Left ventricle myocardium inferior (tissue), 1 donor: ENCODE data around the gene SPTAN1. TPM values are rescaled to one million over a fixed set of nuclear protein-coding genes. Genes with fewer than 3 reads are reported as not detected.

Experiments used
- DNase-seq: peaks from one replicate; pipeline ENCODE4 v3.0.0-alpha.2; 2020
- H3K27ac ChIP-seq: fragments of 200-600 bp; replicated peaks from 2 replicates; pipeline ENCODE4 v1.8.0; 2021
- H3K27me3 ChIP-seq: fragments of 200-600 bp; 2 replicates; pipeline ENCODE4 v1.8.0; 2021; ENCODE audit warnings: low read depth
- H3K36me3 ChIP-seq: fragments of 200-600 bp; 2 replicates; pipeline ENCODE4 v1.8.0; 2021
- H3K4me1 ChIP-seq: fragments of 200-600 bp; 2 replicates; pipeline ENCODE4 v1.8.0; 2021
- H3K4me3 ChIP-seq: fragments of 200-600 bp; 2 replicates; pipeline ENCODE4 v1.8.0; 2021; ENCODE audit warnings: mild to moderate bottlenecking, moderate library complexity
- H3K9me3 ChIP-seq: fragments of 200-600 bp; replicated peaks from 2 replicates; pipeline ENCODE4 v1.8.0; 2021
- intact Hi-C: fragments of 100-400 bp; cut with micrococcal nuclease; formaldehyde crosslinking; loops from one replicate; pipeline ENCODE4 v1.11.0; 2022
- total RNA-seq: library from RNA; stranded (reverse); fragmentation: NEBNext Ultra II Directional; extraction: Animal tissue kit (Norgen Biotek cat#: 25700); gene quantifications from one replicate; pipeline ENCODE4 v1.2.1, GENCODE V29; 2021
- TF ChIP-seq, protein P1 (sequence below): fragments of 200-600 bp; IDR thresholded peaks from 2 replicates; pipeline ENCODE4 v1.8.0; 2021; ENCODE audit warnings: antibody characterized with exemption, mild to moderate bottlenecking, borderline replicate concordance
- donor health status: DM: no; HTN: yes; CAD: no; lungs with severe emphysema.

The SPTAN1 gene
- total RNA-seq, 1 donor from 2014 or later: 269 TPM

DNA sequence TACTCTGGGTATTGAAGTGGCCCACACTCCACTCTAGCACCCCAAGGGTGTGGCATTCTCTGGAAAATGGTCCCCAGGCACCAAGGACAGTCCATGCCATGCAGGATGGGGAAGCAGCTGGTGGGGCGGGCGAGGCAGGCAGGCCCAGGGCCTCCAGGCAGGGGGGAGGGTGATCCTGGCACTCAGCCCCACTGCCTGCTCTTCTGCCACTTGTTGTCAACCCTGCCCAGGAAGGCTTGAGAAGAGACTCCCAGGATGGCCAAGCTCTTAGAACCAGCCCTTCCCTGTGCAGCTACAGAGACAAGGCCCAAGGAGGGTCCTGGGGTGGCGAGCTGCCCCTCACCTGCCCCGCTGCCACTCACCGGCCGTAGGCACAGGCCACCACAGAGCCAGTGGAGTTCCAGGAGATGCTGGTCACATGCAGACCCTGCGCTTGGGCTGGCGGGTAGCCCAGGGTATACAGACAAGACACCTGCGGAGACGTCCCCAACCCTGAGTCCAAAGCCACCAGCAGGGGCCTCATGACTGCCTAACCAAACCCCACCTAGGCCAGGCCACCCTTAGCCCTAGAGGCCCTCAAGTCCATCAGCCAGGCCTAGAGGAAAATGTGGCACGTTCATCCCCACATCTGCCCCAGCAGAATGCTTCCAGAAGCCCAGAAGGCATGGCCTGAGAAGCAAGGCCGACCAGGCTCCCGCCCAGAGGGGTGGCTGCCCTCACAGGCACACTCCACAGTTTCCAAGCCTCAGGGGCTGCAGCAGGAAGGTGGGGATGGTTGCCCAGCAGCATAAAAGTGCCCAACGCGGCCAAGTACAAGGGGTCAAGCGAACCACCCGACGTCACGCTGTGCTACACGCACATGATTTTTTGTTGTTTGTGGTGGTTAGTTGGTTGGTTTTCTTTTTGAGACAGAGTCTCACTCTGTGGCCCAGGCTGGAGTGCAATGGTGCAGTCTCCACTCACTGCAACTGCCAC, 84.5 kb downstream of the SPTAN1 start:
- H3K27ac ChIP-seq: peak overlapping the region; percentile 95
- H3K4me1 ChIP-seq: peaks cover 35% of the 10 kb centered on the region
- H3K9me3 ChIP-seq: no peaks in the 10 kb centered on the region
- no peak overlapping the region for H3K4me3 ChIP-seq
- no peak for DNase-seq
- H3K27me3 ChIP-seq: no peaks in the 10 kb centered on the region
- H3K36me3 ChIP-seq: peaks cover 41% of the 10 kb centered on the region
- intact Hi-C loops: no loop called here
- TF ChIP-seq, protein P1, sequence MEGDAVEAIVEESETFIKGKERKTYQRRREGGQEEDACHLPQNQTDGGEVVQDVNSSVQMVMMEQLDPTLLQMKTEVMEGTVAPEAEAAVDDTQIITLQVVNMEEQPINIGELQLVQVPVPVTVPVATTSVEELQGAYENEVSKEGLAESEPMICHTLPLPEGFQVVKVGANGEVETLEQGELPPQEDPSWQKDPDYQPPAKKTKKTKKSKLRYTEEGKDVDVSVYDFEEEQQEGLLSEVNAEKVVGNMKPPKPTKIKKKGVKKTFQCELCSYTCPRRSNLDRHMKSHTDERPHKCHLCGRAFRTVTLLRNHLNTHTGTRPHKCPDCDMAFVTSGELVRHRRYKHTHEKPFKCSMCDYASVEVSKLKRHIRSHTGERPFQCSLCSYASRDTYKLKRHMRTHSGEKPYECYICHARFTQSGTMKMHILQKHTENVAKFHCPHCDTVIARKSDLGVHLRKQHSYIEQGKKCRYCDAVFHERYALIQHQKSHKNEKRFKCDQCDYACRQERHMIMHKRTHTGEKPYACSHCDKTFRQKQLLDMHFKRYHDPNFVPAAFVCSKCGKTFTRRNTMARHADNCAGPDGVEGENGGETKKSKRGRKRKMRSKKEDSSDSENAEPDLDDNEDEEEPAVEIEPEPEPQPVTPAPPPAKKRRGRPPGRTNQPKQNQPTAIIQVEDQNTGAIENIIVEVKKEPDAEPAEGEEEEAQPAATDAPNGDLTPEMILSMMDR: no peak

DNA sequence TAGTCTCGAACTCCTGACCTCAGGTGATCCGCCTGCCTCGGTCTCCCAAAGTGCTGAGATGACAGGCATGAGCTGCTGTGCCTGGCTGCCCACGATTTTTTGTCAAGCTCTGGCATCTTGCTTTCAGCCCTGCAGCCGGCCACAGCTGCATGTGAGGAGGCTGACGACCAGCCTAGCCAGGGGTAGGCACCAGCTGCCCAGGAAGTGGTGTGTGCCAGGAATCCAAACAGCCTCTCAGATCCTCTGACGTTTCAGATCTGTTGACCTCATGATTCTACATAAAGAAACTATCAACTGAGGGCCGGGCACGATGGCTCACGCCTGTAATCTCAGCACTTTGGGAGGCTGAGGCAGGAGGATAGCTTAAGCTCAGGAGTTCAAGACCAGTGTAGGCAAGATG, 85.3 kb downstream of the SPTAN1 start:
- H3K9me3 ChIP-seq: no peaks in the 10 kb centered on the region
- H3K4me1 ChIP-seq: peaks cover 35% of the 10 kb centered on the region
- no peak overlapping the region for H3K4me3 ChIP-seq
- intact Hi-C loops: no loop called here
- no peak overlapping the region for H3K27ac ChIP-seq
- H3K27me3 ChIP-seq: no peaks in the 10 kb centered on the region
- TF ChIP-seq, protein P1: no peak
- no peak for DNase-seq
- H3K36me3 ChIP-seq: peaks cover 33% of the 10 kb centered on the region

DNA sequence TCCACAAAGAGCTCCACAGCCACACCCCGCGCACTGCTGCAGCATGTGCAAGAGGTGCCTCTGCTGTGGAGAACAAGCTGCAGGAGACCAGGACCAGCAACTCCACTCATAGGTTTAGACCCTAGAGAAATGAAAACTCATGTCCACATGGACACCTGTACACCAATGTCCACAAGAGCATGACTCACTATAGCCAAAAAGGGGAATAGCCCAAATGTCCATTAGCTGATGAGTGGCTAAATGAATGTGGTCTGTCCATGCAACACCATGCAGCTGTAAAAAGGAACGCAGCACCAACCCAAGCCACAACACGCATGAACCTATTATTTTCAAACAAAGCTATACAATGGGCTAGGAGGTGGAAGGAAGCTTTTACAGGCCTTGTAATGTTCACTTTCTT, 86.2 kb downstream of the SPTAN1 start:
- intact Hi-C loops: no loop called here
- Histone ChIP-seq H3K9me3 (no peaks in the 10 kb centered on the region), H3K4me3 (no peak overlapping the region), H3K36me3 (peaks cover 24% of the 10 kb centered on the region), H3K27ac (no peak overlapping the region), H3K27me3 (no peaks in the 10 kb centered on the region), H3K4me1 (peaks cover 32% of the 10 kb centered on the region)
- TF ChIP-seq, protein P1: no peak
- DNase-seq: no peak

DNA sequence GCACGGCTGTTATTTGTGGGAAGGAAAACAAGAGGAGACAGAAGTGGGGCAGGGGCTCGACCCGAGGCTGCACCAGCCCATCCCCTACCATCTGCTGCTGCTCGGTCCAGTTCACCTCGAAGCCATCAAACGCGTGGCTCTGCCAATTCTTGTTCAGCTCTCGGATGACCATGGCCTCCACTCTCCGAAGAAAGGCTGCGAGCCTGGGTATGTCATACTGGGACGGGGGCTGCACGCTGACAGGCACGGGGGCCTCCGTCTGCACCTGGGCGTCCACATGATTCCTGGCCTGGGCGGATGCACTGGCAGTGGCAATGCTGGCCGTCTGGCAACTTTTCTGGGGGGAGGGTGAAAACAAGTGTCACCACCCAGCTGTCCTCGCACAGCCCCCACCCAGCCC, 88.2 kb downstream of the SPTAN1 start:
- Histone ChIP-seq H3K27me3 (no peaks in the 10 kb centered on the region), H3K27ac (no peak overlapping the region), H3K4me3 (no peak overlapping the region), H3K36me3 (peaks cover 14% of the 10 kb centered on the region), H3K4me1 (peaks cover 11% of the 10 kb centered on the region), H3K9me3 (no peaks in the 10 kb centered on the region)
- intact Hi-C loops: no loop called here
- TF ChIP-seq, protein P1: no peak
- no peak for DNase-seq

DNA sequence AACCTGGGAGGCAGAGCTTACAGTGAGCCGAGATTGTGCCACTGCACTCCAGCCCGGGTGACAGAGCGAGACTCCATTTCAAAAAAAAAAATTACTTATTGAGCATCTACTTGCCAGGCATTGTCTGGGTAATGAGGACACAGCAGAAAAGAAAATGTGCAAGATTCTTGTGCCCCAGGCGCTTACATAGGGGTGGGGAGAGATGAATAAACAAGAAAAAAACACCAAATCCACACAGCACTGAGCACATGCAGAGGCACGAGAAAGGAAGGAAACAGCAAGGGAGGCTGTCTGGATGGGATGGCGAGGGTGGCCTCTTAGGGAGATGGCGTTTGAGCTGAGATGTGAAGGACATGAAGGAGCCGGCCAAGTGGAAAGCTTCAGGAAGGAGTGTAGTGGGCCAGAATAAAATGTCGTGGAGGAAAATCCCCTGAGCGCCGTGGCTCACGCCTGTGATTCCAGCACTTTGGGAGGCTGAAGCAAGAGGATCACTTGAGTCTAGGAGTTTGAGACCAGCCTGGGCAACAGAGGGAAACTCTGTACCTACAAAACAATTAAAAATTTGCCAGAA, 90.4 kb downstream of the SPTAN1 start:
- TF ChIP-seq, protein P1: no peak
- intact Hi-C loops: no loop called here
- H3K27me3 ChIP-seq: no peaks in the 10 kb centered on the region
- H3K4me3 ChIP-seq: no peak overlapping the region
- H3K27ac ChIP-seq: no peak overlapping the region
- H3K9me3 ChIP-seq: no peaks in the 10 kb centered on the region
- peaks cover 14% of the 10 kb centered on the region for H3K36me3 ChIP-seq
- DNase-seq: no peak
- no peaks in the 10 kb centered on the region for H3K4me1 ChIP-seq
